ENCODE data around the gene PGAM2.

The PGAM2 gene

DNA sequence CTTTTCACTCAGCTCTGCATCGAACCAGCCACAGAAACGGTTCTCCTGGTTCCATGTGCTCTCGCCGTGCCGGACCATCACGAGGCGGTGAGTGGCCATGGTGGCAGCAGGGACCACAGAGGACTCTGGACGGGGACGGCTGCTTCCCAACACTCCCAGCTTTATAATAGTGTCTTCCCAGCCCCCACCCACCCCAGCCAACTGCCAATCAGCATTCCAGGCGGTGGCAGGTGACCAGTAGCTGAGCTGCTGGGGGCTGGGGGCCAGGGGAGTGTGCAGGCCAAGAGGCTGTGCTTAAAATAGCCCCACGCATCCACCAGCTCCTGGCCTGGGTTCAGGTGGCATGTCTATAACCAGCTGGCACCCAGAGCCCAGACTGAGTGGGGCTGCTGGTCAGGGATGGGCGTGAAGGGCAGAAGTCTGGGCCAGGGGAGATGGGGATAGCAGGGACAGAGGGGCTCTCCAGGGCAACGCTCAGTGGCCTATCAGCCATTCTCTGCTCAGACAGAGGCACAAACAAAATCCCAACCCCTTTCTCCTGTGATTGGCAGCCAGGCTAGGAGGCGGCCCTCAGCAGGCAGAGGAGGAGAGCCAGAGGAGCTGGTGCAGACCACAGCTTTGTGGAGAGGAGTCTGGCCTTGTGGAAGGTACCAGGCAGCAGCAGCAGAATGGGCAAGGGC, at the start of gene PGAM2:
TSS of gene PGAM2 (minus strand) at position 137 of the 680 bp plus-strand sequence. CDS start at position 99, 38 bp downstream.
- peak within 1 kb of the TSS; percentile 52 for H3K27ac Mint-ChIP-seq
- no peaks in the 10 kb centered on the region for H3K9me3 Mint-ChIP-seq
- H3K4me3 Mint-ChIP-seq: no peak within 1 kb of the TSS
- H3K36me3 Mint-ChIP-seq (ENCODE audit: low read depth): peaks cover 10% of the 10 kb centered on the region
- H3K27me3 Mint-ChIP-seq (ENCODE audit: low read depth): no peaks in the 10 kb centered on the region
- H3K4me1 Mint-ChIP-seq (ENCODE audit: low read depth): peaks cover 3% of the 10 kb centered on the region

- H3K27me3 Mint-ChIP-seq (ENCODE audit: low read depth): no peaks in the 10 kb centered on the region
- H3K4me1 Mint-ChIP-seq (ENCODE audit: low read depth): peaks cover 1% of the 10 kb centered on the region
- H3K4me3 Mint-ChIP-seq: no peak overlapping the region
- H3K27ac Mint-ChIP-seq: no peak overlapping the region
- peaks cover 8% of the 10 kb centered on the region for H3K36me3 Mint-ChIP-seq (ENCODE audit: low read depth)
- no peaks in the 10 kb centered on the region for H3K9me3 Mint-ChIP-seq
Observed at GRCh38 chr7:44114586-44115310, 49.4 kb upstream of the PGAM2 start.

DNA sequence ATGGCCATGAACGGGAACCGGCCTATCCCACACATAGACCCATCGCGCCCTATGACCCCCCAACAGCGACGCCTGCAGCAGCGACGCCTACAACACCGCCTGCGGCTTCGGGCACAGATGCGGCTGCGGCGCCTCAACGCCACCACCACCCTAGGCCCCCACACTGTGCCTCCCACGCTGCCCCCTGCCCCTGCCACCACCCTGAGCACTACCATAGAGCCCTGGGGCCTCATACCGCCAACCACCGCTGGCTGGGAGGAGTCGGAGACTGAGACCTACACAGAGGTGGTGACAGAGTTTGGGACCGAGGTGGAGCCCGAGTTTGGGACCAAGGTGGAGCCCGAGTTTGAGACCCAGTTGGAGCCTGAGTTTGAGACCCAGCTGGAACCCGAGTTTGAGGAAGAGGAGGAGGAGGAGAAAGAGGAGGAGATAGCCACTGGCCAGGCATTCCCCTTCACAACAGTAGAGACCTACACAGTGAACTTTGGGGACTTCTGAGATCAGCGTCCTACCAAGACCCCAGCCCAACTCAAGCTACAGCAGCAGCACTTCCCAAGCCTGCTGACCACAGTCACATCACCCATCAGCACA, 48.5 kb upstream of the PGAM2 start:
- H3K4me3 Mint-ChIP-seq: no peak overlapping the region
- H3K36me3 Mint-ChIP-seq (ENCODE audit: low read depth): peaks cover 6% of the 10 kb centered on the region
- no peak overlapping the region for H3K27ac Mint-ChIP-seq

GRCh38 chr7:44112997-44113763, 47.8 kb upstream of the PGAM2 start:
- peaks cover 6% of the 10 kb centered on the region for H3K36me3 Mint-ChIP-seq (ENCODE audit: low read depth)
- H3K27me3 Mint-ChIP-seq (ENCODE audit: low read depth): no peaks in the 10 kb centered on the region
- H3K4me3 Mint-ChIP-seq: no peak overlapping the region
- no peak overlapping the region for H3K27ac Mint-ChIP-seq
- no peaks in the 10 kb centered on the region for H3K9me3 Mint-ChIP-seq
- H3K4me1 Mint-ChIP-seq (ENCODE audit: low read depth): no peaks in the 10 kb centered on the region

More for the DNA sequence above, 48.5 kb upstream of the PGAM2 start:
- no peaks in the 10 kb centered on the region for H3K4me1 Mint-ChIP-seq (ENCODE audit: low read depth)
- H3K27me3 Mint-ChIP-seq (ENCODE audit: low read depth): no peaks in the 10 kb centered on the region
- H3K9me3 Mint-ChIP-seq: no peaks in the 10 kb centered on the region

DNA sequence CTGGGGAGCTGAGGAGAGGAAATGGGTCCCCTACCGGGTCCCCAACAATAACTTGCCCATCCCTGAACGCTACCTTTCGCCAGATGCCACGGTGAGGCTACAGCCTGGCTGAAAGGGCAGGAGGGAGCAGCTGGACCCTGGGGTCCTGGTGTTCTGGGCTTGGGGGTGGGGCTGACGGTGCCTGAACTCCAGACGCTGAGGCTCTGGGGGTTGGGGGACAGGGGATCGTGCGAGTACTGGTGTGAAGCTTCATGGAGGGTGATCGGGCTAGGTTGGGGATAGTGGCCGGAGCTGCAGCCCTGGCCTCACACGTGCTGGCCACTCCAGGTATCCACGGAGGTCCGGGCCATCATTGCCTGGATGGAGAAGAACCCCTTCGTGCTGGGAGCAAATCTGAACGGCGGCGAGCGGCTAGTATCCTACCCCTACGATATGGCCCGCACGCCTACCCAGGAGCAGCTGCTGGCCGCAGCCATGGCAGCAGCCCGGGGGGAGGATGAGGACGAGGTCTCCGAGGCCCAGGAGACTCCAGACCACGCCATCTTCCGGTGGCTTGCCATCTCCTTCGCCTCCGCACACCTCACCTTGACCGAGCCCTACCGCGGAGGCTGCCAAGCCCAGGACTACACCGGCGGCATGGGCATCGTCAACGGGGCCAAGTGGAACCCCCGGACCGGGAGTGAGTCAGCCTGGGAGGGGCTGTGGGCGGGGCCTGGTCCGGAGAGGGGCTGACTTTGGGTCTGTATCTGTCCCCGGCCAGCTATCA, 47.0 kb upstream of the PGAM2 start:
- H3K4me1 Mint-ChIP-seq (ENCODE audit: low read depth): no peaks in the 10 kb centered on the region
- H3K36me3 Mint-ChIP-seq (ENCODE audit: low read depth): peaks cover 1% of the 10 kb centered on the region
- no peaks in the 10 kb centered on the region for H3K9me3 Mint-ChIP-seq
- no peak overlapping the region for H3K4me3 Mint-ChIP-seq
- H3K27me3 Mint-ChIP-seq (ENCODE audit: low read depth): no peaks in the 10 kb centered on the region
- no peak overlapping the region for H3K27ac Mint-ChIP-seq

DNA sequence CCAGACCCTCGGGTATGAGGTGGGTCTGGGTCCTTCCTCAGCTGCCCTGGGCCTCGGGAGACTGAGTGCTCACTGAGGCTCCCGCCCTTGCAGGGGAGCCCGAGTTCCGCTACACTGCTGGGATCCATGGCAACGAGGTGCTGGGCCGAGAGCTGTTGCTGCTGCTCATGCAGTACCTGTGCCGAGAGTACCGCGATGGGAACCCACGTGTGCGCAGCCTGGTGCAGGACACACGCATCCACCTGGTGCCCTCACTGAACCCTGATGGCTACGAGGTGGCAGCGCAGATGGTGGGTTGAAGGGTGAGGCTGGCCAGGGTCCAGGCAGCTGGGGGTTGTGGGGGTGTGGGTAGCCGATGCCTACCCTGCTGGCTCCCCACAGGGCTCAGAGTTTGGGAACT, 46.4 kb upstream of the PGAM2 start:
- peaks cover 1% of the 10 kb centered on the region for H3K36me3 Mint-ChIP-seq (ENCODE audit: low read depth)
- H3K9me3 Mint-ChIP-seq: no peaks in the 10 kb centered on the region
- H3K4me1 Mint-ChIP-seq (ENCODE audit: low read depth): no peaks in the 10 kb centered on the region
- H3K27me3 Mint-ChIP-seq (ENCODE audit: low read depth): no peaks in the 10 kb centered on the region
- no peak overlapping the region for H3K27ac Mint-ChIP-seq
- no peak overlapping the region for H3K4me3 Mint-ChIP-seq

GRCh38 chr7:44110719-44111635, 45.6 kb upstream of the PGAM2 start:
- H3K4me1 Mint-ChIP-seq (ENCODE audit: low read depth): no peaks in the 10 kb centered on the region
- peaks cover under 1% of the 10 kb centered on the region for H3K27me3 Mint-ChIP-seq (ENCODE audit: low read depth)
- H3K36me3 Mint-ChIP-seq (ENCODE audit: low read depth): peaks cover 1% of the 10 kb centered on the region
- H3K27ac Mint-ChIP-seq: no peak overlapping the region
- no peaks in the 10 kb centered on the region for H3K9me3 Mint-ChIP-seq
- H3K4me3 Mint-ChIP-seq: no peak overlapping the region

- H3K4me3 Mint-ChIP-seq: no peak overlapping the region
- no peaks in the 10 kb centered on the region for H3K9me3 Mint-ChIP-seq
- peaks cover 10% of the 10 kb centered on the region for H3K27me3 Mint-ChIP-seq (ENCODE audit: low read depth)
- H3K27ac Mint-ChIP-seq: no peak overlapping the region
- H3K36me3 Mint-ChIP-seq (ENCODE audit: low read depth): peaks cover 1% of the 10 kb centered on the region
- H3K4me1 Mint-ChIP-seq (ENCODE audit: low read depth): peaks cover 2% of the 10 kb centered on the region
Observed at GRCh38 chr7:44109991-44110390, 44.6 kb upstream of the PGAM2 start.

- peaks cover 2% of the 10 kb centered on the region for H3K4me1 Mint-ChIP-seq (ENCODE audit: low read depth)
- H3K27me3 Mint-ChIP-seq (ENCODE audit: low read depth): peaks cover 12% of the 10 kb centered on the region
- H3K9me3 Mint-ChIP-seq: no peaks in the 10 kb centered on the region
- peaks cover 1% of the 10 kb centered on the region for H3K36me3 Mint-ChIP-seq (ENCODE audit: low read depth)
- no peak overlapping the region for H3K4me3 Mint-ChIP-seq
- H3K27ac Mint-ChIP-seq: no peak overlapping the region
Observed at GRCh38 chr7:44108768-44109750, 43.7 kb upstream of the PGAM2 start.

- no peaks in the 10 kb centered on the region for H3K9me3 Mint-ChIP-seq
- no peaks in the 10 kb centered on the region for H3K36me3 Mint-ChIP-seq (ENCODE audit: low read depth)
- H3K27me3 Mint-ChIP-seq (ENCODE audit: low read depth): peaks cover 16% of the 10 kb centered on the region
- no peak overlapping the region for H3K4me3 Mint-ChIP-seq
- H3K4me1 Mint-ChIP-seq (ENCODE audit: low read depth): peaks cover 4% of the 10 kb centered on the region
- no peak overlapping the region for H3K27ac Mint-ChIP-seq
Observed at GRCh38 chr7:44107961-44108767, 42.8 kb upstream of the PGAM2 start.

DNA sequence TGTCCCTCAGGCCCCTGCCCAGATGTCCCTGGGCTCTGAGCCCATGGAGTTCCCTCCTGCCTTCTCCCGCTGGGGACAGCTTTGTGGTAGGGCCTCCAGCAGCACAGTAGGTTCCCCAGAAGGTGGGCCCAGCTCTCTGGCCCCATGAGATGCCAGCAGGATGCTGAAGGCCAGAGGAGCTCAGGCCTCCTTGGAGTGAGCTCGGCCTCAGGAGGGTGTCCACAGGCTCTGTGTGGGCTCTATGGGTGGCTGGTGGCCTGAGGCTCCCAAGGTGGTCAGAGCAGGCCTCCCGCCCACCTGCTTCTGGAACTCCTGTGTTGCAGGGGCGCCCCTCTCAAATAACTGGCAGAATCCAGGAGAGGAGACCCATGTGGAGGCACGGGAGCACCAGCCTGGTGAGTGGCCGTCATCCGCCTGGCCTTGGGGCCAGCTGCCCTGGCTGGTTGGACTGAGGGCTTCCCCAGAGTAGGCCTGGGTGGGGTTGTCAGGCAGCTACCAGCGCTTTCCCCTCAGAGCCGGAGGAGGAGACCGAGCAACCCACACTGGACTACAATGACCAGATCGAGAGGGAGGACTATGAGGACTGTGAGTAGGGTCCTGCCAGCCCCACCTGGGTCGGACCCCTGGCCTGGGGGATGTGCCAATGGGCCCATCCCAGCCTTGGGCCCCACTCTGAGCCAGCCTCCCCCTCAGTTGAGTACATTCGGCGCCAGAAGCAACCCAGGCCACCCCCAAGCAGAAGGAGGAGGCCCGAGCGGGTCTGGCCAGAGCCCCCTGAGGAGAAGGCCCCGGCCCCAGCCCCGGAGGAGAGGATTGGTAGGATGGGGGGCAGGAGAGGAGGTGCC, 42.0 kb upstream of the PGAM2 start:
- no peak overlapping the region for H3K4me3 Mint-ChIP-seq

More for the DNA sequence above, 42.0 kb upstream of the PGAM2 start:
- H3K27me3 Mint-ChIP-seq (ENCODE audit: low read depth): peaks cover 19% of the 10 kb centered on the region
- no peaks in the 10 kb centered on the region for H3K9me3 Mint-ChIP-seq
- peaks cover 4% of the 10 kb centered on the region for H3K4me1 Mint-ChIP-seq (ENCODE audit: low read depth)
- H3K27ac Mint-ChIP-seq: no peak overlapping the region
- H3K36me3 Mint-ChIP-seq (ENCODE audit: low read depth): no peaks in the 10 kb centered on the region

Measured in T-helper 1 cell treated with Interleukin-12 subunit alpha and Interleukin-12 subunit beta and Interleukin-4 antibody, amounts not matched to agents 30 μg/mL and 1 μg/mL, for 36 hours (primary cell).